HT1080 (cell line): ENCODE measurements around the gene LRRC26. TPM values are rescaled to one million over a fixed set of nuclear protein-coding genes. Genes with fewer than 3 reads are reported as not detected.
"Not testable (repeated sequence)": the region's sequence is repeated elsewhere in the genome, so short reads cannot be mapped to it uniquely, and the experiment has no call there.

Source experiments
- DNase-seq: peaks from one replicate; pipeline ENCODE4 v3.0.0-alpha.2; 2015; ENCODE audit warnings: low read depth
- small RNA-seq: library from RNA; depleted of rRNA; stranded (forward); fragments of <200 nt; gene quantifications from one replicate; pipeline ENCODE3, GENCODE V24; 2014
- total RNA-seq: library from RNA; depleted of rRNA; stranded (reverse); fragments of >200 nt; shearing (Covaris generic); gene quantifications from 2 replicates; pipeline ENCODE4 v1.2.3, GENCODE V29; 2014; rRNA removed

Gene LRRC26
- total RNA-seq, 1 experiment from 2014 or later = not detected

DNA sequence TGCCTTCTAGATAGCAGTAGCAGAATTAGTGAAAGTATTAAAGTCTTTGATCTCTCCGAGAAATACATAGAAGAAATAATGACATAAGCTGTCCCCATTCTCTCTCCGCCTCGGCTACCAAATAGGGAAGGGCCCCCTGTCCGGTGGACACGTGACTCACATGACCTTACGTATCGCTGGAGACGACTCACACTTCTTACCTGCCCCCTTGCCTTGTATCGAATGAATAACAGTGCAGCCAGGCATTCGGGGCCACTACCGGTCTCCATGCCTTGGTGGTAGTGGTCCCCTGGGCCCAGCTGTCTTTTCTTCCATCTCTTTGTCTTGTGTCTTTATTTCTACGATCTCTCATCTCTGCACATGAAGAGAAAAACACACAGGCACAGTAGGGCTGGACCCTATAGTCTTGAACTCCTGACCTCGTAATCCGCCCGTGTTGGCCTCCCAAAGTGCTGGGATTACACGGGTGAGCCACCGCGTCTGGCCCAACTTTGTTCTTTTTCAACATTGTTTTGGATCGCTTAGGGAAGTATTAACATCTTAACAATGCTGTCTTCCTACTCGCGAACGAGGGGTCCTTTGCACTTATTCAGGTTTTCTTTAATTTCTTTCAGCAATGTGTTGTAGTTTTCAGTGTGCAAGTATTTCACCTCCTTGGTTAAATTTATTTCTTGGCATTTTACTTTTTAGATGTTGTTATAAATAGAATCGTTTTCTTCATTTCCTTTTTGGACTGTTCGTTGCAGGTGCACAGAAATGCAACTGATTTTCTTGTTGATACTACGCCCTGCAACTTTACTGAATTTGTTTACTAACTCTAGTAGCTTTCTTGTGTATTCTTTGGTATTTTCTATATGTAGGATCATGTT, 47.7 kb downstream of the LRRC26 start:
- DNase-seq = not testable (repeated sequence)

Small RNA genes lying within 50 kb of the gene (small RNA-seq; reads per million reads assigned to genes)
- gene MIR3621 = not detected

Other genes with a start within 250 kb of the LRRC26 start
- gene FBXW5, start 225.3 kb downstream of the LRRC26 start, total RNA-seq = 171 and 188 TPM in 2 replicates
- gene C8G, start 224.8 kb downstream of the LRRC26 start, total RNA-seq = 0.47 TPM in 1 of 2 replicates, not detected in the other
- gene LCN12, start 217.8 kb downstream of the LRRC26 start, total RNA-seq = not detected in 2 replicates
- gene PTGDS, start 192.5 kb downstream of the LRRC26 start, total RNA-seq = not detected in 2 replicates
- gene LCNL1, start 187.1 kb downstream of the LRRC26 start, total RNA-seq = not detected in 2 replicates
- gene PAXX, start 177.6 kb downstream of the LRRC26 start, total RNA-seq = 68.0 and 77.8 TPM in 2 replicates
- gene CLIC3, start 173.5 kb downstream of the LRRC26 start, total RNA-seq = 1.0 and 1.7 TPM in 2 replicates
- gene ABCA2, start 141.8 kb downstream of the LRRC26 start, total RNA-seq = 7.5 and 9.0 TPM in 2 replicates
- gene FUT7, start 138.0 kb downstream of the LRRC26 start, total RNA-seq = not detected in 2 replicates
- gene NPDC1, start 123.9 kb downstream of the LRRC26 start, total RNA-seq = 31.5 and 39.2 TPM in 2 replicates
- gene ENTPD2, start 116.0 kb downstream of the LRRC26 start, total RNA-seq = not detected in 2 replicates
- 58.5 and 69.2 TPM in 2 replicates for gene SAPCD2, start 99.5 kb downstream of the LRRC26 start, total RNA-seq
- gene UAP1L1, start 92.5 kb downstream of the LRRC26 start, total RNA-seq = 12.0 and 15.6 TPM in 2 replicates
- gene MAN1B1, start 83.1 kb downstream of the LRRC26 start, total RNA-seq = 56.1 and 59.3 TPM in 2 replicates
- 43.8 and 45.5 TPM in 2 replicates for gene DPP7, start 55.3 kb downstream of the LRRC26 start, total RNA-seq
- gene GRIN1, start 30.9 kb downstream of the LRRC26 start, total RNA-seq = not detected in 2 replicates
- gene TMEM210, start 2.0 kb upstream of the LRRC26 start, total RNA-seq = not detected in 2 replicates
- 18.5 and 27.2 TPM in 2 replicates for gene ANAPC2, start 18.5 kb upstream of the LRRC26 start, total RNA-seq
- 101 and 138 TPM in 2 replicates for gene SSNA1, start 18.6 kb upstream of the LRRC26 start, total RNA-seq
- gene TPRN, start 30.7 kb upstream of the LRRC26 start, total RNA-seq = 12.0 and 13.6 TPM in 2 replicates
- gene TMEM203, start 35.6 kb upstream of the LRRC26 start, total RNA-seq = 63.4 and 65.8 TPM in 2 replicates
- 17.9 and 26.2 TPM in 2 replicates for gene NDOR1, start 35.6 kb upstream of the LRRC26 start, total RNA-seq
- gene RNF208, start 52.2 kb upstream of the LRRC26 start, total RNA-seq = 0.10 and 0.96 TPM in 2 replicates
- gene CYSRT1, start 55.1 kb upstream of the LRRC26 start, total RNA-seq = 1.1 and 1.4 TPM in 2 replicates
- not detected in 2 replicates for gene RNF224, start 57.5 kb upstream of the LRRC26 start, total RNA-seq
- gene SLC34A3, start 60.9 kb upstream of the LRRC26 start, total RNA-seq = not detected in 2 replicates
- gene TUBB4B, start 71.2 kb upstream of the LRRC26 start, total RNA-seq = 624 and 993 TPM in 2 replicates
- gene STPG3, start 81.2 kb upstream of the LRRC26 start, total RNA-seq = not detected in 2 replicates
- 78.8 and 83.3 TPM in 2 replicates for gene NELFB, start 85.3 kb upstream of the LRRC26 start, total RNA-seq
- gene TOR4A, start 107.7 kb upstream of the LRRC26 start, total RNA-seq = 66.1 and 74.7 TPM in 2 replicates
- 0.30 and 0.90 TPM in 2 replicates for gene NRARP, start 132.2 kb upstream of the LRRC26 start, total RNA-seq